GM19468 (cell line): ENCODE data around the gene RTF1.
"Not testable (repeated sequence)": the region's sequence is repeated elsewhere in the genome, so short reads cannot be mapped to it uniquely, and the experiment has no call there.

Experiments used
- ATAC-seq: cut with Tn5 transposase; IDR thresholded peaks from one replicate; pipeline ENCODE4 v1.9.1; 2021; ENCODE audit warnings: mild to moderate bottlenecking, moderate library complexity, moderate number of reproducible peaks; ENCODE audit not compliant: unreplicated experiment; ENCODE audit errors: extremely low read depth

RTF1 gene

DNA sequence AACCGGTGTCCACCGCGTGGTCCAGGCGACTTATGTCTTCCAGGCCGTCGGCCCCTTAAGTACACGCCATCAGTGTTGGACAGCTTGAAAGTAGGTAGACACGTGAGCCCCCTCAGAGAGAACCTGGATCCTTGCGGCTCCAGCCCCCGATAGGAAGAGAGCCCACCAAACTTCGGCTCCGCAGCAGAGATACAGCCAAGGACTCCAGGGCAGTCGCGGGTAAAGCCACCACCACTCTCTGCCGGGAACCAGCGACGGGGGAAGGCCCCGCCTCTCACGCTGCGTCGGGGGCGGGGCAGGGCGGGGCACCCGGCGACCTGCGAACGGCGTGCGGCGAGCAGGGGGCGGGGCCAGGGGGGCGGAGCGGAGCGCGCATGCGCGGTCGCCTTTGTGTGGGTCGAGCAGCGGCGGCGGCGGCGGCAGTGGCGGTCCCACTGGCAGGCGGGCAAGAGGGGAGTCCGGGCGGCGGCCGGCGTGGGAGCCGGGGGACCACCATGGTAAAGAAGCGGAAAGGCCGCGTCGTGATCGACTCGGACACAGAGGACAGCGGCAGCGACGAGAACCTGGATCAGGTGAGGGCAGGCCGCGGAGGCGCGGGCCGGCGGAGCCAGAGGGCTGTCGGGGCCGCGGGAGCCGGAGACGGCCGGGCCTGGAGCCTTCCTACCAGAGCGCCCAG, at the start of gene RTF1:
Gene RTF1 (plus strand): TSS at position 354 of the 676 bp plus-strand sequence. CDS start 21 bp downstream, at position 375.
- ATAC-seq, result peak; percentile 54

DNA sequence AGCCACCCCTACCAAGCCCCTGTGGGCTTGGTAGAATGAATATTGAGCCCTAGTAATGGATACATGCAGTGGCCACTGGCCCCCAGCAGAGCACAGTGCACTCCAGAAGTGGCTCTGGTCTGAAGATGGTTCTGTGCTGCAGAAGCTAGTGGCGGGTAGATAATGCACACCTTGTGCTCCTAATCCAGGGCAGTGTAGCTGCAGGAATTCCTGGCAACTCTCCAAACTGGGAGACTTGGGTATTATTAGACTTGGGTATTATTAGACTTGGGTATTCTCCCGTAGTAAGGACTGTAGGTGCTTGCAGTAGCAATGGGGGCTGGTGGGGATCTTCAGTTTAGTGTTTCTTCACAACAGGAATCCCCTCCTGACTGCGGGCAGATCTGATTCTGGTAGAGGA, 49.5 kb upstream of the RTF1 start:
- ATAC-seq, result no peak

DNA sequence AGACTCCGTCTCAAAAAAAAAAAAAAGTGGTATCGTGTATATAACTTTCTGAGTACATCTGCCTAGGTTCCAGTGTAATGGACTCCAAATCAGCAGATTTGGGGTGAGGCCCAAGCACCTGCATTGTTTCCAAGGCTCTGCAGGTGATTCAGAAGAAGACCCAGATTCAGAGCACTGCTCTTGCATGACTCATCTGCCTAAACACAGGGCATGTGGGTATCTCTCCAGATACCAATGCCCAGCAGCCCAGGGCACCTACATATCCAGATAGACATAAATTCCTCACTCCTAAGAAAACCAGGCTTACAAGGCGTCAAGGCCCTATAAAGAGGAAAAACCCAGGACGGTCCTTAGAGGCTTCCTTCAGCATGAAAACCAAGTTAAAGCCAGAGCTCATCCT, 38.9 kb upstream of the RTF1 start:
- no peak for ATAC-seq

DNA sequence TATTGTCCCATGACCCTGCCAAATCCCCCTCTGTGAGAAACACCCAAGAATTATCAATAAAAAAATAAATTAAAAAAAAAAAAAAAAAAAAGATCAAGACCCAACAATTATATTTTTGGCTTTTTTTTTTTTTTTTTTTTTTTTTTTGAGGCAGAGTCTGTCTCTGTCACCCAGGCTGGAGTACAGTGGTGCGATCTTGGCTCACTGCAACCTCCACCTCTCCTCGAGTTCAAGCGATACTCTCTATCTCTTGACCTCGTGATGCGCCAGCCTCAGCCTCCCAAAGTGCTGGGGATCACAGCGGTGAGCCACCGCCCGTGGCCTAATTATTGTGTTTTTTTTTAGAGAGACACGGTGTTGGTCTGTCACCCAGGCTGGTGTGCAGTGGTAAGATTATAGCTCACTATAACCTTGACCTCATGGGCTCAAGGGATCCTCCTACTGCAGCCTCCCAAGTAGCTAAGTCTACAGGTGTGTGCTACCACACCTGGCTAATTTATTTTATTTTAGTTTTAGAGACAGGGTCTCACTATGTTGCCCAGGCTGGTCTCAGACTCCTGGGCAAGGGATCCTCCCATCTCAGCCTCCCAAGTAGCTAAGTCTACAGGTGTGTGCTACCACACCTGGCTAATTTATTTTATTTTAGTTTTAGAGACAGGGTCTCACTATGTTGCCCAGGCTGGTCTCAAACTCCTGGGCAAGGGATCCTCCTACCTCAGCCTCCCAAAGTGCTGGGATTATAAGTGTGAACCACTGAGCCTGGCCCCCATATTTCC, 32.7 kb upstream of the RTF1 start:
- not testable (repeated sequence) for ATAC-seq

DNA sequence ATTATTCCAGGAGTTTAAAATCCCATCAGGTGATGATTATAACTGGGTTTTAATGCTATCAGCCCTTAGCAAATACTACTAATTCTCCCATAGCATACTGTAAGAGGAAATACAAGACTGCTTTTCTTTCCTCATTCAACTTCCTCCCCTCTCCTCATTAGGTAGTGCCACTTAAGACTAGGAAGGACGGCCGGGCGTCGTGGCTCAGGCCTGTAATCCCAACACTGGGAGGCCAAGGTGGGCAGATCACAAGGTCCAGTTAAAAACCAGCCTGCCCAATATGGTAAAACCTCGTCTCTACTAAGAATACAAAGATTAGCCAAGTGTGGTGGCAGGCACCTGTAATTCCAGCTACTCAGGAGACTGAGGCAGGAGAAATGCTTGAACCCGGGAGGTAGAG, 29.2 kb upstream of the RTF1 start:
- no peak for ATAC-seq

DNA sequence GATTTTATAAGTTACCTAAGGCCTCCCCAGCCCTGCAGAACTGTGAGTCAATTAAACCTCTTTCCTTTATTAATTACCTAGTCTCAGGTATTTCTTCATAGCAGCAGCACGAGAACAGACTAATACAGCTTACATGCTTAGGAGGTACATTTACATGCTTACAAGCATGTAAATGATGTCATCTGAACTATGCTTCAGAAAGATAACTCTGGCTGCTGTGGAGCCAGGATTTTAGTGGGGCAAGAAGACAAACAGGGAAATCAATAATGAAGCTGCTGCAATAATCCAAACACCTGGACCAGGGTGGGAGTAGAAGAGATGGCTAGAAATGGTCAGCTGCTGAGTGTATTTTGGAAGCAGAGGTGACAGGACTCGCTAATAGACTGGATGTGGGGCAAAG, 24.2 kb upstream of the RTF1 start:
- ATAC-seq, result no peak

DNA sequence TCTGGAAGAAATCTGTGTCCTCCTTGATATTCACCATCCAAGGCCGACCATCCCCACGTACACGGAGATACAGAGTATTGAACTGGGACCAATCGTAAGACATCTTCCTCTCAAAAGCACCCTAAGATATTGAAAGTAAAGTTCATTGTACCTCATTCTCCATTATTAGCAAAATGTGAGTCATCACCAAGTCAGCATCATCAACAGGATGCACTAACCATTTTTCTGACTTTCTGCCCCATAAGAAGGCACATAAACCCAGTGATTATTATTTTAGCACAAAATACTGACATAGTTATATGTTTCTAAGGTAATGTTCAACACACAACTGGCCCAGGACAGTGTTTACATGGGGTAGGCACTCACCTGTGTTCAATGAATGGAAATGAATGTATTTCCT, 22.0 kb upstream of the RTF1 start:
- ATAC-seq, result no peak

DNA sequence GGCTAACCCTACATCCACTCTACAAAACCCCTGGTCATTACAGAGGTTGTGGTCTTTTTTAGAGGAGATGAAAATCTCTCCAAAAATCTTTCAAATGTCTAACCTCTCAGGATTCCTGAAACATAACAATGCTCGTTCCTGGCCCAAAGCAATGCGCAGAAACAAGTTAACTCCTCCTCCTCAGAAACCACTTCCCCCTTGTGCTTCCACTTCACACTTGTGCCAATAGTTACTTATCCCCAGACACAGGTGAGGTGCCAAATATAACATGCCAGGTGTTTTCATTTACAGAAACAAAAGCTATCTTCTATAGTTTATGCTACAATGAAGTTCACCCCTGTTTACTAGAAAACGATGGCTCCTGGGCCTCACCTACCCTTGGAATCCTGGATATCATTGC, 20.8 kb upstream of the RTF1 start:
- ATAC-seq, result no peak

DNA sequence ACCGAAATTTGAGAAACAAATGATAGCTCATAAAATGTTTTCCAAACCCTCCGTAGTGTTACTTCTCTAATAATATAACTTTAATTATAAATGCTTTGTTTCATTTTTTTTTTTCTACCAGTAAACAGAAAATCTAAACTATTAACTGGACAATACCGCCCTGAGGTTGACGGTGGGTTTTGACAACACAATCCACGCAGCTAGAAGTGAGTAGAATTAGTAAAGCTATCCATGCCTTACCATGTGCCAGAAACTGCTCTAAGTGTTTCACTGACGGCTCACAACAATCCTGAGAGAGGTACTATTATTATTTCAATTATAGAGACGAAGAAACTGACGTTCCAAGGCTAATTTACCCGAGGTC, 15.0 kb upstream of the RTF1 start:
- no peak for ATAC-seq

DNA sequence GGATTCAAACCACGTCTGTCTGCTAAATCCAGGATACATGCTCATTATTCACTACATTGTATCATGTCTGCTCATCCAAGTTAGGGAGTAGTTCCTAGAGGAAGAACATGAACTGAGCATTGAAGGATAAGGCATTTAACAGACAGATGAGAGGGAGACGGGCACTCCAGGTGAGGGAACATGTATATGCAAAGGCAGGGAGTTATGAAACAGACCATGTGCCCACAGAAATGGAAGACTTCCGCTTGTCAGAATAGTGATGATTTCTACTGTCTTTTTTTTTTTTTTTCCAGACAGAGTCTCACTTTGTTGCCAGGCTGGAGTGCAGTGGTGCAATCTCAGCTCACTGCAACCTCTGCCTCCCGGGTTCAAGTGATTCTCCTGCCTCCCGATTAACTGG, 9.6 kb upstream of the RTF1 start:
- no peak for ATAC-seq

DNA sequence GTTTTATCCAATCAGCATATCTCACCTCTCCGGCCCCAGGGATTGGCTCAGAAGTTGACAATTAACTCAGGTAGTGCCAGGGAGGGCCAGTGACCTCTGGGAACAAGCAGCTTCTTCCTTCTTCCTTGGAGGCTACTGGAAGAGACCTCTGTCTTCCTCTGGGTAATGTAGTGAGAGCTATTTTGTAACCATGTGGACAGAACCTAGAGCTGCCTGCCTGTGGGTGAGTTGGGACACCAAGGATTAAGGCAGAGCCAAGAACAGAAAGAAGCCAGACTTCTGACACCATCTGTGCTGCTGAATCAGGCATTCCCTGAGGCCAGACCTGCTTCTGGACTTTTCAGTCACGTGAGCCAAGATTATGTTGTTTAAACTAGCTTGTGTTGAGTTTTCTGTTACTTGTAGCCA, 8.7 kb upstream of the RTF1 start:
- no peak for ATAC-seq

DNA sequence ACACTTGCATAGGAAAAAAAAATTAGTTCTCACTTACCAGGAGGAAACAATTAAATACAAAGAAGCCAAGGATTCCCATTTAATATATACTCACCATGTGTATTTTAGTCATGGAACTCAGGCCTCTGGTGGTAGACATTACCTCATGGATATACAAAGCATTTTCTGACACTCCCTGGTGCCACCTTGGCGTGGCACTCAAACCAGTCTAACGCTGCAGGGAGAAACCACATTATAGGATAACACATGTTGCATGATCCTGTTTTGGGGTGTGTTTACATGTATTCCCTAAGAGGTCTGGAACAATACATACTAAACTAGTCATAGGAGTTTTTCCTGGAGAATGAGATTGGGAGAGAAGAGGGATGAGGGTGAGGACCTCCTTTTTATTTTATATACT, 5.9 kb upstream of the RTF1 start:
- no peak for ATAC-seq

DNA sequence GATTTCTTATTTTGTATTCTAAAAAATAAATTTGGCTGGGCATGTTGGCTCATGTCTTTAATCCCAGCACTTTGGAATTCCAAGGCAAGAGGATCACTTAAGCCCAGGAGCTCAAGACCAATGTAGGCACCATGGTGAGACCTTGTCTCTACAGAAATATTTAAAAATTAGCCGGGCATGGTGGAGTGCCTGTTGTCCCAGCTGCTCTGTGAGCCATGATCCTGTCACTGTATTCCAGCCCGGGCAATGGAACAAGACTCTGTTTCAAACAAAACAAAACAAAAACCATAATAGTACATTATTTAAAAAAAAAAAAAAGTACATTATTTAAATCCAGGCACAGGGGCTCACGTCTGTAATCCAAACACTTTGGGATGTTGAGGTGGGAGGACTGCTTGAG, 5.5 kb upstream of the RTF1 start:
- no peak for ATAC-seq

DNA sequence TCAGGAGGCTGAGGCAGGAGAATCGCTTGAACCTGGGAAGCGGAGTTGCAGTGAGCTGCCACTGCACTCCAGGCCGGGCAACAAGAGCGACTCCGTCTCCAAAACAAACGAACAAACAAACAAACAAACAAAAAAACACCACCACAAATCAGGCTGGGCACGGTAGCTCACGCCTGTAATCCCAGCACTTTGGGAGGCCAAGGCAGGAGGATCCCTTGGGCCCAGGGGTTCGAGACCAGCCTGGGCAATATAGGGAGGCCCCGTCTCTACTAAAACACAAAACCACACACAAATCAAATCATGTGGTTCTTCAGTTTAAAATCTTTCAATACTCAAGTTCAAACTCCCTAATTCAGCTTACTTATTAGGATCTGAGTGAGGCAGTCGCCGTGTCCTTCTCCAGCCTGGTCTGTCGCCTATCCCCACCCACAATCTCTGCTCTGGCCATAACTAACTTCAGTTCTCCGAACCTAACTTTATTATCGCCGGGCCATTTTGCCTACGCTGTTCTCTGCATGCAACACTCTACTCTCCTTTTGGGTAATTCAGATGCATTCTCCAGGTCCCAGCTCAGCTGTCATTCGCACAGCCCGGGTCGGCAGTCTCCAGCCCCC, 660 bp upstream of the RTF1 start:
- ATAC-seq, result no peak

DNA sequence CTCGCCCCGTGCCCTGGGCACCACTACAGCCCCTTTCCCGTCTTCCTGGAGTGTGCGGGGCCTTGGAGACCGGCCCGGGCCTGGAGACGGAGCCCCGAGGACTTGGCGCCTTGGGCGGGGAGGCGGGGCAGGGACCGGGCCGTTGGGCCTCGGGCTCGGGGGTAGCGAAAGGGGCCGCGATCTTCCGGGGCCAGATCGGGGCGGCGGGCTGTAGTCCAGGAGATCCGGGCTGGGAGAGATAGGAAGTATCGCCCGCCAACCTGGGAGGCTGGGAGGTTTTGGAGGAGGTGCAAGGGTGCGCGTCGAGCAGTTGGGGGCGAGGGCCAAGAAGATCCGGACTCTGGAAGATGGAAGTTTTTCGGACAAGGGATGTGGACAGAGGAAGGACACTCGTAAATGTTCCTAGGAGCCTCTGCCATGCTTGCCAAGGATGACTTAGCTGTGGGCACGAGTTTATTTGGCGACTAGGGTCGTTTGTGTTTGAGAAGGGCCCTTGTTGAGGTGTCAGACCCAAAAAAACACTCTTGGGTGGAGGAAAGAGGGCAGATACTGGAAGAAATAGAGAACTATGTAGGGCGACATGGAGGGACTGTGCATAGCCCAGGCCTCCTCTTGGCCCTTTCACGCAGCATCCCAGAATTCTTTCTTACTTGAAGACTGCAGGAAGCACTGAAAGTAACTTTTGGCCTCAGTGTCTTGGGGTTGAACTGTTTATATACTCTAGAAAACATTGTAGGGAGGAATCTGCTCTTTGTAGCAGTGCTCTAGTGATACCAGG, 712 bp downstream of the RTF1 start:
- peak; percentile 17 for ATAC-seq

DNA sequence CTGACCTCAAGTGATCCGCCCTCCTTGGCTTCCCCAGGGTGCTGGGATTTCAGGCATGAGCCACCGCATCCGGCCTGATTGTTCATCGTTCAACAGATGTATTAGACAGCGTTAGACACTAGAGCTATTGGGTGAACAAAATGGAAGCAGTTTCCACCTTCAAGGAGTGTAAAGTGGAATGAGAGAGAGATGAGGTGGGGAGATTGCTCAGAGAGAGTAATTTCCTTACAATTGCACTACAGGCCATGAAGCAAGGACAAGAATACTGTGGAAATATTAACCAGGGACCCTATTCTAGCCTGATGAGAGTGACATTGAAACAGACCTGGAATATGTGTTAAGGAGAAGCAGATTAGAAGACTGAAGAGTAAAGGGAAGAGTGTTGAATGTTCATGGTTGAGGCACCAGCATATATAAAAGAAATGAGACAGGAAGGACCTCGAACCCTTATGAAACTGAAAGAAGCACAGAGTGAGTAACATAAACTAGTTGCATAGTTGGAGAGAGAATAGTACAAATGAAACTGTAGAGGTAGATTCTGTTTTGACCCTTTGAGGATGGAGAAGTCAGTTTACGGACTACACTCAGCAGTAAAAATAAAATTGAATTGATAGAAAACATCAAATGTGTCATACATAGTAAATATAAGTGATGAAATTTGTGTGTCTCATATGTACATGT, 7.2 kb downstream of the RTF1 start:
- peak; percentile 74 for ATAC-seq

DNA sequence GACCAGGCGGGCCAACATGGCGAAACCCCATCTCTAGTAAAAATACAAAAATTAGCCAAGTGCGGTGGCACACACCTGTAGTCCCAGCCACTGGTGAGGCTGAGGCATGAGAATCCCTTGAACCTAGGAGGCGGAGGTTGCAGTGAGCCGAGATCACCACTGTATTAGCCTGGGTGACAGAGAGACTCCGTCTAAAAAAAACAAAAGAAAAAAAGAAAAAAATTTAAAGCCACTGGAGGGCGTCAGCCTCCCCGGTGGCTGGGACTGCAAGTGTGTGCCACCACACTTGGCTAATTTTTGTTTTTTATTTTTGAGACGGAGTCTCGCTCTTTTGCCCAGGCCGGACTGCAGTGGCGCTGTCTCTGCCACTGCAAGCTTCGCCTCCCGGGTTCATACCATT, 7.9 kb downstream of the RTF1 start:
- no peak for ATAC-seq

DNA sequence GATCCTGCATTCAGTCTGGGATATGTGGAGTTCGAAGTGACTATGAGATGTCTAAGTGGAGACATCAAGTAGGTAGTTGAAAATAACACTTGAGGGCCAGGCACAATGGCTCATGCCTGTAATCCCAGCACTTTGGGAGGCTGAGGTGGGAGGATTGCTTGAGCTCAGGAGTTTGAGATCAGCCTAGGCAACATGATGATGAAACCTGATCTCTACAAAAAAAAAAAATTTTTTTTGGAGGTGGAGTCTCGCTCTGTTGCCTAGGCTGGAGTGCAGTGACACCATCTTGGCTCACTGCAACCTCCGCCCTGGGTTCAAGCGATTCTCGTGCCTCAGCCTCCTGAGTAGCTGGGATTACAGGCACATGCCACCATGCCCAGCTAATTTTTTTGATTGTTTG, 9.0 kb downstream of the RTF1 start:
- ATAC-seq, result not testable (repeated sequence)

DNA sequence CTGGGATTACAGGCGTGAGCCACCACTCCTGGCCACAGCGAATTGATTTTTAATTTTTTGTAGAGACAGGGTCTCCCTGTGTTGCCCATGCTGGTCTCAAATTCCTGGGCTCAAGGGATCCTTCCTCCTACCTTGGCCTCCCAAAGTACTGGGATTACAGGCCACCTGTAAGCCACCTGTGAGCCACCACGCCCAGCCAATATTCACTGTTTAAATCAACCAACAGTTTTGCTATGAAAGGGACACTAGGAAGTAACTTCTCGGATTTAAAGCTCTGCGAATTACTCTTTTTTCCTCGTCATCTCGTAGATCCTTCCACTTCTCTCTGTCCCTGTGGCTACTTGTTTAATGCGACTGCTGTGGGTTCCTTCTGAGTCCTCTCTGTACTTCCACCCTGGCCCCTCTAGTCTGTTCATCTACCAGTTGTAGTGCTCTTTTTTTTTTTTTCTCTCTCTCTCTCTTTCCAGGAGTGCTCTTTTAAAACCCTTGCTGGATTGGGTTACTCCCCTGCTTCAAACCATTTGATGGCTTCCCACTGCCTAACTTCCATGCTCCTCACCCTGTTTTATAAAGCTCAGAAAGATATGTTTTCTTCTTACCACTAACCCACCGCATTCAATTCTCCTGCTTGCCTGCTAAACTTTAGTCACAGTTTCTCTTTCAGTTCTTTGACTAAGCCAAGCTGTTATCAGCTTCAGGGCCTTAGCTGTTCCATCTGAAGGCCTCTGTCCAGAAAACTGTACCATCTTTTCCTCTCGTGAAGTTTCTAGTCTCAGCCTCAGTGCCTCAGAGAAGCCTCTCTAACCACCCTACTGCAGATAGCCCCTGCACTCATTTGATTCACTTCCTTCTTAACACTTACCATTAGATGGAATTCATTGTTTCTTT, 12.4 kb downstream of the RTF1 start:
- no peak for ATAC-seq
